Measurements from ENCODE around the gene SYNE1.

DNA sequence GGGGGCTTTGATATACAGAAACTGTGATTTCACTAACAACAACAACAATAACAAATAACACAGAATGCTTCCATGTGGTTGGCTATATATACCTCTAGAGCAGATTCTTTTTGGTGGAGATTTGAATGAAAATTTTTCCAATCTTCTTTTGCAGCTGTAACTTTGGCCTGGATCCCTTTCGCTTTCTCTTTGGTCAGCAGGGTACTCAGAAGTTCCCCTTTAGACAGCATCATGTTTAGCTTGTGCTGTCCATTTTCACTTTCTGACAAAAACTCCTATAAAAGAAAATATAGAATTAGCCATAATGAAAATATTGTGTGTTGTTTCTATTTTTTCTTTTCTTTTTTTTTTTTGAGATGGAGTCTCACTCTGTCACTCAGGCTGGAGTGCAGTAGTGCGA lies 264.2 kb downstream of the SYNE1 start:
- TF ChIP-seq POLR2AphosphoS5 (IDR thresholded peaks at IDR 0.05; ENCODE audit: low read depth, low read length) (no peak), CTCF (IDR thresholded peaks at IDR 0.05; ENCODE audit: control extremely low read depth in 1 of 3, insufficient read depth in 1 of 3, low read depth in 1 of 3, low read length in 3 of 3) (no peak), POLR2A (IDR thresholded peaks at IDR 0.05; ENCODE audit: control extremely low read depth in 1 of 2, low read depth in 2 of 2, low read length in 2 of 2) (no peak), CEBPB (IDR thresholded peaks at IDR 0.05; ENCODE audit: low read depth, low read length) (no peak), ATF3 (IDR thresholded peaks at IDR 0.05; ENCODE audit: insufficient read depth, low read depth, low read length) (no peak), MAFK (IDR thresholded peaks at IDR 0.05; ENCODE audit: low read depth, low read length) (no peak), SUZ12 (IDR thresholded peaks at IDR 0.05; ENCODE audit: low read length) (no peak), RNF2 (IDR thresholded peaks at IDR 0.05; ENCODE audit: borderline replicate concordance, low read depth, low read length, missing control alignments, poor library complexity, severe bottlenecking) (no peak), CBX5 (IDR thresholded peaks at IDR 0.05; ENCODE audit: low read depth, low read length) (no peak), RAD21 (IDR thresholded peaks at IDR 0.05 in 1 of 2, conservative IDR thresholded peaks at IDR 0.05 in 1 of 2; ENCODE audit: low read depth in 2 of 2, low read length in 2 of 2) (no peak), ZNF274 (IDR thresholded peaks at IDR 0.05; ENCODE audit: borderline replicate concordance, extremely low read depth, low read length) (no peak)

All from H1 (cell line).